CD4-positive, CD25-positive, alpha-beta regulatory T cell (primary cell): ENCODE measurements around the gene NXF2B. TPM values are rescaled to one million over a fixed set of nuclear protein-coding genes. Genes with fewer than 3 reads are reported as not detected.

Source experiments
- ATAC-seq, 2 donors: fragments of 150-1000 bp; cut with Tn5 transposase; one replicate each; pipeline ENCODE4 v1.10.0; 2021; ENCODE audit warnings: low read depth in 2 of 2, moderate number of reproducible peaks in 2 of 2, moderate library complexity in 1 of 2
- DNase-seq, 3 donors: peaks; one replicate each; pipeline versions ENCODE4 v3.0.0 to v3.0.0-alpha.2; 2012 to 2022; ENCODE audit warnings: mixed read lengths in 1 of 3
- H3K27ac ChIP-seq: one replicate; pipeline ENCODE4 v1.7.0; 2013; ENCODE audit warnings: mild to moderate bottlenecking, low read length; ENCODE audit not compliant: insufficient read depth, poor library complexity, severe bottlenecking
- H3K27me3 ChIP-seq: one replicate; pipeline ENCODE4 v1.7.0; 2013; ENCODE audit warnings: low read length; ENCODE audit not compliant: control insufficient read depth, insufficient read depth
- H3K36me3 ChIP-seq: one replicate; pipeline ENCODE4 v1.7.0; 2013; ENCODE audit warnings: mild to moderate bottlenecking, low read length, moderate library complexity; ENCODE audit not compliant: control insufficient read depth, insufficient read depth
- H3K4me1 ChIP-seq: 2 replicates; pipeline ENCODE4 v1.7.0; 2013; ENCODE audit warnings: mild to moderate bottlenecking, low read length; ENCODE audit not compliant: insufficient read depth, control insufficient read depth, poor library complexity, severe bottlenecking
- H3K4me3 ChIP-seq: one replicate; pipeline ENCODE4 v1.7.0; 2013; ENCODE audit warnings: low read depth, mild to moderate bottlenecking, low read length, moderate library complexity
- H3K9me3 ChIP-seq, 2 experiments: 1 replicate in 1 of 2; 2 replicates in 1 of 2; pipeline ENCODE4 v1.7.0; 2013; ENCODE audit warnings: low read length in 2 of 2, mild to moderate bottlenecking in 1 of 2, moderate library complexity in 1 of 2; ENCODE audit not compliant: control insufficient read depth in 2 of 2
- H3K27ac Mint-ChIP-seq, 3 donors: one replicate each; pipeline ENCODE4 v1.8.0; 2020 to 2022; ENCODE audit warnings: mild to moderate bottlenecking in 3 of 3, mixed read lengths in 3 of 3, moderate library complexity in 2 of 3
- H3K27me3 Mint-ChIP-seq: one replicate; pipeline ENCODE4 v1.8.0; 2022; ENCODE audit warnings: mild to moderate bottlenecking, mixed read lengths
- H3K36me3 Mint-ChIP-seq: one replicate; pipeline ENCODE4 v1.8.0; 2020; ENCODE audit warnings: mixed read lengths
- H3K4me1 Mint-ChIP-seq, 4 donors: one replicate each; pipeline ENCODE4 v1.8.0; 2020 to 2022; ENCODE audit warnings: mixed read lengths in 4 of 4, mild to moderate bottlenecking in 1 of 4
- H3K4me3 Mint-ChIP-seq, 4 donors: one replicate each; pipeline ENCODE4 v1.8.0; 2020 to 2022; ENCODE audit warnings: mild to moderate bottlenecking in 4 of 4, mixed read lengths in 4 of 4, moderate library complexity in 3 of 4
- H3K9me3 Mint-ChIP-seq, 7 donors: one replicate each; pipeline ENCODE4 v1.8.0; 2020 to 2022; ENCODE audit warnings: mixed read lengths in 7 of 7, mild to moderate bottlenecking in 3 of 7, moderate library complexity in 2 of 7
- polyA plus RNA-seq, 4 donors: library from polyadenylated mRNA; unstranded; fragments of 300-500 nt; fragmentation: Illumina TruSeq; gene quantifications; one replicate each; pipeline ENCODE4 v1.2.3, GENCODE V29; 2021
- total RNA-seq: library from RNA; stranded (reverse); gene quantifications from one replicate; pipeline ENCODE4 v1.2.3, GENCODE V29; 2022

NXF2B gene
- total and polyA plus RNA-seq, 5 donors from 2014 or later = not detected

DNA sequence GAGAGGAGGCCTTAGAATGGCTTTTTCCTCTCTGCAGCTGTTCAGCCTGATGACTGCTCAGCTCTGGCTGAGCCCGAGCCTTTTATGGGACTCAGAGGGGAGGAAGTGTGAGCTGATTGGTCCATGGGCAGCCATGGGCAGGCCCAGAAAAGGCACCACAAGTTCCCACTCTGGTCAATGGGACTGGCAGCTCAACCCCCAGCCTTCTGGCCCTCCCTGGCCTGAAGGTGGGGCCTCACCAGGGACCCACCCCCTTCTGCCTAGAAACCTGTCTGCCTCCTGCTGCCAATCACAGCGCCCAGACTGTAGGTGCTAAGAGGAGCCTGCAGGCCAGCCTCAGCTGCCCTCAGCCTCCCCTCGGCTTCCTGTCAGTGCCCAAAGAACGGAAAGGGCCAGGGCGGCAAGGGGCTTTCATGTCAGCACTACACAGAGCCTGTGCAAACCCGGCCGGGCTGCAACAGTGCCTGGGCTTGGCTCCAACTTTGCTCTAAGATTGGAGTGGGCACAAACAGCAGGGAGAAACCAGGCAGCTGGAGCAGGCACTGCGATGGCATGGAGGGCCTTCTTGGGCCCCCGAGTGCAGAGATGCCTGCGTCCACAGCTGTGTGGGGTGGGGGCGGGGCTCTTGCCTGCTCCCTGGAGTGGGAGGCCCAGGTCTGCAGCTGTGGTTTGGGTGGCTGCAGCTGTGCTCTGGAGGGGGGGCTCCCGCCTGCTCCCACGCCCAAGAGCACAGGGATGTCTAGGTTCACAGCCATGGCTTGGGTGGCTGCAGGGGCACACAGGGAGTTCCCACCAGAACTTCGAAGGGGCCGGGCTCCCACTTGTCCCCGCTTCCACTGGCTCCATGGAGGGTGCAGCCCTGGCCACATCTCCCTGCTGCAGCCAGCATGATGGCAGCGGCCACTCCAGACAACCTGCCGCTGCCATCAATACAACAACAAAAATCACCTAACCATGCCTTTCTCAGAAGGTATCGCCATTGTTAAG, 100.2 kb downstream of the NXF2B start:
- no peaks in the 10 kb centered on the region for H3K9me3 ChIP-seq
- peaks cover 0 to 2% (median 0%) of the 10 kb centered on the region in 4 donors for H3K4me1 Mint-ChIP-seq
- H3K27ac ChIP-seq = no peak overlapping the region
- DNase-seq = peak in 2 of 3 donors; percentile 3 to 30
- peak overlapping the region in 1 of 4 donors; percentile 46 for H3K4me3 Mint-ChIP-seq
- H3K9me3 Mint-ChIP-seq = no peaks in the 10 kb centered on the region
- peak; percentile 63 to 73 for ATAC-seq
- no peak overlapping the region for H3K4me3 ChIP-seq
- no peaks in the 10 kb centered on the region for H3K36me3 Mint-ChIP-seq
- no peaks in the 10 kb centered on the region for H3K36me3 ChIP-seq
- no peaks in the 10 kb centered on the region for H3K27me3 ChIP-seq
- no peak overlapping the region for H3K27ac Mint-ChIP-seq
- H3K4me1 ChIP-seq = no peaks in the 10 kb centered on the region
- H3K27me3 Mint-ChIP-seq = no peaks in the 10 kb centered on the region

DNA sequence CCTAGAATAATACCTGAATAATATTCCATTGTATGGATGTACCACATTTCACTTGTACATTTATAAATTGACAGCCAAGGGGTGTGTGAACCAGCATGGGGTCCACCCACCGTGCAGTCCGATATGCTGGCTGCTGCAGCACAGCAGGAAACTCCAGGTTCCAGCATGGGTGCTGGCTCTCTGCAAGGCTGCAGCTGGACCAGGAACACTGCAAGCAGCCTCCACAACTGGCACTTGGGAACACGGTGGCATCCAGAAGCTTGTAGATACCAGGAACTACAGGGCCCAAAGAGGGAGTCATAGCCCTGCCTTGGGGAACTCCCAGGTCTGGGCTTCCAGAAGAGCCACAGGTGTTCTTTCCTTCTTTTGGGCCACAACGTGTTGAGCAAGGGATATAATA, 101.6 kb downstream of the NXF2B start:
- no peaks in the 10 kb centered on the region for H3K9me3 Mint-ChIP-seq
- H3K4me1 Mint-ChIP-seq = peaks cover 0 to 2% (median 0%) of the 10 kb centered on the region in 4 donors
- H3K27ac Mint-ChIP-seq = no peak overlapping the region
- Histone ChIP-seq H3K4me3 (no peak overlapping the region), H3K36me3 (no peaks in the 10 kb centered on the region), H3K4me1 (no peaks in the 10 kb centered on the region), H3K27me3 (no peaks in the 10 kb centered on the region), H3K27ac (no peak overlapping the region), H3K9me3 (no peaks in the 10 kb centered on the region)
- H3K27me3 Mint-ChIP-seq = no peaks in the 10 kb centered on the region
- H3K4me3 Mint-ChIP-seq = no peak overlapping the region
- H3K36me3 Mint-ChIP-seq = no peaks in the 10 kb centered on the region
- DNase-seq = no peak
- ATAC-seq = no peak

Other genes starting within 250 kb of the NXF2B start
- not detected for gene TCP11X1, start 224.7 kb downstream of the NXF2B start, total RNA-seq
- not detected for gene TCP11X1, start 224.7 kb downstream of the NXF2B start, polyA plus RNA-seq
- gene NXF2, start 192.8 kb downstream of the NXF2B start, total RNA-seq = not detected
- not detected for gene NXF2, start 192.8 kb downstream of the NXF2B start, polyA plus RNA-seq
- not detected for gene TCP11X2, start 31.8 kb upstream of the NXF2B start, total RNA-seq
- gene TCP11X2, start 31.8 kb upstream of the NXF2B start, polyA plus RNA-seq = not detected
- gene TMSB15A, start 76.7 kb upstream of the NXF2B start, total RNA-seq = not detected
- not detected for gene TMSB15A, start 76.7 kb upstream of the NXF2B start, polyA plus RNA-seq
- gene ARMCX5, start 159.5 kb upstream of the NXF2B start, total RNA-seq = 11.0 TPM
- 10 to 100 TPM in 2 of 4 donors, 1 to 10 TPM in 2; 6.2 to 12.4 (median 10.1) TPM for gene ARMCX5, start 159.5 kb upstream of the NXF2B start, polyA plus RNA-seq
- 27.0 TPM for gene GPRASP1, start 211.5 kb upstream of the NXF2B start, total RNA-seq
- 1 to 10 TPM; 2.5 to 6.9 (median 4.0) TPM for gene GPRASP1, start 211.5 kb upstream of the NXF2B start, polyA plus RNA-seq